Measurements from ENCODE around the gene ZNF524.

The ZNF524 gene

DNA sequence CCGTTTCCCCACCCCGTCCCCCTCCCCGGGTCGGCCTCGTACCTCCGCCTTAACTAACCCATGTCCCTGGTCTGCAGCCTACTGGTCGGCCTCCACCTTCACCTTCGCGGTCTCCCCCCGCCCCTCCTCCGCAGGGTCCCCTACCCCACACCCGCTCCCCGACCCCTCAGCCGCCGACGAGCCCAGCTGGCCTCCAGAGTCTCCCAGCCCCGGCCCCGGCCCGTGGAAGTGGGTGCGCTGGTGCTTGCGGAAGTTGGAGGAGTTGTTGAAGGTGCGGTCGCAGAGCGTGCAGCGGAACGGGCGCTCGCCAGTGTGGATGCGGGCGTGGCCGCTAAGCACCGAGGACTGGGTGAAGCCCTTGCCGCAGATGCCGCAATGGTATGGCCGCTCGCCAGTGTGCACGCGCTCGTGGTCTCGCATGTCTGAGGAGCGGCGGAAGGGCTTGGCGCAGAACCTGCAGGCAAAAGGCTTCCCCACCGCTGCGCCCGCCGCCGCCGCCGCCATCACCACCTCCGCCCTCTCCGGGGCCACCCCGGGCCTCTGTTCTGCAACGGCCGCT, 21.7 kb downstream of the ZNF524 start:
- DNase-seq: no peak

DNA sequence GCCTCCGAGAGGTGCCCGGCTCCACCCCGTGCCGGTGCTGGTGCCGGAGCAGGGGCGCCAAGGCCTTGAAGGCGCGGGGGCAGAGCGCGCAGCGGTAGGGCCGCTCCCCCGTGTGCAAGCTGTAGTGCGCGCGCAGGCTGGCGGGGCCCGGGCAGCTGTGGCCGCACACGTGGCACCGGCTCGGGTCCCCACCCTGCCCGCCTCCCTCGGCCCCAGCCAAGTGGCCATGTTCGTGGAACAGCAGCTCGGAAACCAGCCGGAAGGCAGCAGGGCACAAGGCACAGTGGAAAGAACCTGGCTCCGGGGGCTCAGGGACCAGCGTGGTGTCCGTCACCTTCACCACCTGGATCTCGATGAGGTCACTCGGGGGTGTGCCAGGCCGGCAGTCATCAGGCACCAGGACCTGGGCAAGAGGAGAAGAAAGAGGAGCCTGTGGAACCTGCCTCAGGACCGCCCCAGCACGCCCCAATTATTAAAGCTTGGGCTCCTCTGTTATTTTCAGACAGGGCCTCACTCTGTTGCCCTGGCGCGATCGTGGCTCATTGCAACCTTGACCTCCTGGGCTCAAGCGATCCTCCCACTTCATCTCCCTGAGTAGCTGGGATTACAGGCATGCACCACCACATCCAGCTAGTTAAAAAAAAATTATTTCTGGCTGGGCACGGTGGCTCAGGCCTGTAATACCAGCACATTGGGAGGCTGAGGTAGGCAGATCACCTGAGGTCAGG, 22.3 kb downstream of the ZNF524 start:
- no peak for DNase-seq

- DNase-seq: no peak
Observed at GRCh38 chr19:55623130-55623529, 23.0 kb downstream of the ZNF524 start.

GRCh38 chr19:55623561-55623960, 23.5 kb downstream of the ZNF524 start:
- DNase-seq: no peak

GRCh38 chr19:55624109-55625003, 24.3 kb downstream of the ZNF524 start, which contains the start of gene ZNF784:
TSS of gene ZNF784 (minus strand) at chr19:55624566. CDS start at chr19:55624561, 5 bp downstream.
- DNase-seq: peak; percentile 94

DNA sequence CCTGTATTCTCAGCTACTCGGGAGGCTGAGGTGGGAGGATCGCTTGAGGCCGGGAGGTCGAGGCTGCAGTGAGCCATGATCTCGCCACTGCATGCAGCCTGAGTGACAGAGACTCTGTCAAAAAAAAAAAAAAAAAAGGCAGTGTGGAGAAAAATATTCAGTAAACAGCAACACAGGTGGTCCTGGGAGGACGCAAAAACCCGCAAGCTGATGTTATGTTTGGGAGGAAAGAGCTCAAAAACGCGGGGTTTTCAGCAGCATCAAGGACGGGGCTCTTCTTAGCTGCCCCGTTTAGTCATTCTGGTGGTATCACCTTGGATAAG, 24.9 kb downstream of the ZNF524 start:
- DNase-seq: no peak

DNA sequence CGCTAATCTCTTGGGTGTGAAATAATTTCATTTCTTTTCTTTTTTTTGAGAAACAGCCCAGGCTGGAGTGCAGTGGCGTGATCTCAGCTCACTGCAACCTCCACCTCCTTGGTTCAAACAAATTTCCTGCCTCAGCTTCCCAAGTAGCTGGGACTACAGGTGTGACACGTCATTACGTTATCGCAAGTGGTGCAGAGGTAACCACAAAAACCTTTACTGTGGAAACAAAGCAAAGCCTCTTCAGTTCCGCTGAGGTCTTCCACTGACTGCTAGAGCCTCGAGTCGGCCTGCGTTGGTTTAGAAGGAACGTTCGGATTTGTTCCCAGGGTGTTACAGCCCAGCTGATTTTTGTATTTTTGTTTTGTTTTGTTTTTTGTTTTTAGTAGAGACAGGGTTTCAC, 26.3 kb downstream of the ZNF524 start:
- peak; percentile 92 for DNase-seq

DNA sequence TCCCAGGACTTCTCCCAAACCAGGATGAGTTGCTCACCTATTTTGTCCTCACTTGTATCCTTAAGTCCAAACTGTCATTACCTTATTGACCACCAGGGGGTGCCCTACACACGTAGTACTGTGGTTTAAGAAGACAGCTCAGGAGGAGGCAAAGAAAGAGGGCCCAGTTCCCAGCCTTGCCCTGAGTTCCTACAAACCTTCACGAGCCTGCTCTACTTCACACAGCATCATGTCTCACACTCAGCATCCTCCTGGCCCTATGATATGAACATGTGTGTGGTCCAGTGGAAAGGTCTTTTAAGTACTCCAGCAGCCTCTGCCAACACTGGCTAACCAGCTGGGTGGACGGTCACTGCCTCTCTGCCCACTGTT, 32.4 kb downstream of the ZNF524 start:
- DNase-seq: peak; percentile 93

DNA sequence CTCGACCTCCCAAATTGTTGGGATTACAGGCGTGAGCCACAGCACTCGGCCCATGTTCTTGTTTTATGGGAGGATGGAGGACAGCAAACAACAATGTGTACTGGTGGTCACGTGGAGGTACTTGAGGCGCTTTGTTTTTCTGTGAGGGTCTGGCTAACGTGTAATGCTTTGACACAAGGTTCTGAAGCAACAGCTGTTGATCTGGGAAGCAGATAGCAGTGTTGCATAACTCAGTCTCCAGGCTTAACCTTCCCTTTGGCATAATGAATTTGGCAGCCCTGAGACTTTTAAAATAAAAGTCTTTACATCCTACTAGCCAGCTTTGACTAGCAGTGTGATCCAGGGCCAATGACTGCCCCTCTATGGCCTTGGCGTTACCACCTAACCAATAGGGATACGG, 33.8 kb downstream of the ZNF524 start:
- no peak for DNase-seq

- no peak for DNase-seq
Observed at GRCh38 chr19:55635334-55635717, 35.2 kb downstream of the ZNF524 start.

DNA sequence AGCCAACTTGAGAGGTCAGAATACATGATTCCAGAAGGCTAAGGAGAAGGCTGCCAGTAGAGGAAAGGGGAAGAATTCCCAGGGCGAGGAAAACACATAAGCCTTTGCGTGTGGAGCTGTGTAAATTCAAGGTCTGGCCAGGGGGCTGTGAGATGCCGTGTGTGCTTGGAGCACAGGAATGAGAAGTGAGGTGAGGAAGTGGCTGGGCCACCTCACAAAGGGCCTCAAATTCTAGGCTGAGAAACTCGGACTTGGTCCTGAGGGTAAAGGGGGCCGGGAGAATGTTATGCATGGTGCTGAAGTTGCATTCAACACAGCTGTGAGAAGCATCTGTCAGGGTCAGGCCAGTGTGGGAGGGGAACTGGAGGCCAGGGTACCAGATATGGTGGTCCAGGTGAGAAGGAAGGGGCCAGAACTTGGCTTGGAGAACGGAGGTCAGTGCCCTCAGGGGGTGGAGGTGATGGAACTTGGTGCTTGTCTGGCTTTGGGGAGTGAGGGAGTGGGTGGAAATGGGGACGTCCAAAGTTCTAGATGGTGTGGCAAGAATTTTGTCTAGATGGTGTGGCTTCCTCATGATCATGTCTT, 35.9 kb downstream of the ZNF524 start:
- DNase-seq: no peak

DNA sequence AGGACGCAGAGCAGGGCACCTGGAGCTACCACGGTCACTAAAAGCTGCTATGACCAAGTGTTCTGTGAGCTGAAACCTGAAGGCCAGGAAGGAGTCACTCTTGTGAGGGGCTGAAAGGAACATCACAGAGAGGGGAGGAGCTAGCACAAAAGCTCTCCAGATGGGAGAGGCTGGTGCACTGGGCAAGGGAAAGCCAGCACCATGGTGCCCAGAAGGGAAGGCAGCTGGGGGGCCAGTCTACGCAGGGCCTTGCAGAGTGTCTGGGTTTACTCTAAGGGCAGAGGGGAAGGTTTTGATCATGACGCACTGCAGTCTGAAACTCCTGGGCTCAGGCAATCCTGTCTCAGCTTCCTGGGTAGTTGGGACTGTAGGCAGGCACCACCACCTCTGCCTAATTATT, 36.6 kb downstream of the ZNF524 start:
- no peak for DNase-seq

GRCh38 chr19:55637534-55637933, 37.4 kb downstream of the ZNF524 start:
- no peak for DNase-seq

DNA sequence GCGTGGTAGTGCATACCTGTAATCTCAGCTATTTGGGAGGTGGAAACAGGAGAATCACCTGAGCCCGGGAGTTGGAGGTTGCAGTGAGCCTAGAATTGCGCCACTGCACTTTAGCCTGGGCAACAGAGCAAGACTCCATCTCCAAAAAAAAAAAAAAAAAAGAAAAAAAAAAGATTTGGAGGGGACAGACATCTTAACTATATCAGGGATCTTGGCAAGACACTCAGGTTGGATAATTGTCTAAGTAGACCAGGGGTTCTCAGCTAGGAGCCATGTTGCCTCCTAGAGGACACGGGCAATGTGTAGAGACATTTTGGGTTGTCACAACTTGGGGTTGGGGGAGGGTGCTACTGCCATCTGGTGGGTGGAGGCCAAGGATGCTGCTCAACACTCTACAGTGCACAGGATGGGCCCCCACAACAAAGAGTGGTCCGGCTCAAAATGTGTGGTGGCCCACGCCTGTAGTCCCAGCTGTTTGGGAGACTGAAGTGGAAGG, 38.8 kb downstream of the ZNF524 start:
- DNase-seq: peak; percentile 76

DNA sequence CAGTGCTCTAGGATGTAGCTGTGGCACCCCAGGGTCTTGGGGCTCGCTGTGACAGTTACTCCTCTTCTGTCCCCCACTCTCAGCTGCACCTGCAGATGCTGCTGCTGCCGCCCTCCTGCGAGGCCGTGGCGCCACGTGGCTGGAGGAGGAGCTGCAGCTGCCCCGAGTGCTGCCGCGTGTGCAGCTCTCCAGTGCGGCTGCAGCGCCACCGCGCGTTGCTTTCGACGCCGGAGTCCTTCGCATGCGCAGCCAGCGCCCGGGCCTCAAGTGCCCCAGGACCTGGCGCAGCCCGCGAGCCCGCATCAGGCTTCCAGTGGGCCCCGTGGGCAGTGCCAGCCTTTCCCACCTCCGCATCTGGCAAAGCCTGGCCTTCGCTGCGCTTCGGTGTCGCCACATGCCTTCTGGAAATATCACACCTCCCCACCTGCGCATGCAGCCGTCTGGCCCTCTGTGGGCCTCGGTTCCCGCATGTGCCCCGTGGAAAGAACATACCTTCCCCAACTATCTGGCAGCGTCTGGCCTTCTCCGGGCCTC, 40.0 kb downstream of the ZNF524 start:
- DNase-seq: peak; percentile 82

- DNase-seq: peak; percentile 76
Observed at GRCh38 chr19:55640577-55641425, 40.7 kb downstream of the ZNF524 start, which contains the start of gene ZNF580. TSS of gene ZNF580 (plus strand) at chr19:55641002. CDS start at chr19:55642509, 1,507 bp downstream.

GRCh38 chr19:55641426-55642152, 41.5 kb downstream of the ZNF524 start:
- no peak for DNase-seq

DNA sequence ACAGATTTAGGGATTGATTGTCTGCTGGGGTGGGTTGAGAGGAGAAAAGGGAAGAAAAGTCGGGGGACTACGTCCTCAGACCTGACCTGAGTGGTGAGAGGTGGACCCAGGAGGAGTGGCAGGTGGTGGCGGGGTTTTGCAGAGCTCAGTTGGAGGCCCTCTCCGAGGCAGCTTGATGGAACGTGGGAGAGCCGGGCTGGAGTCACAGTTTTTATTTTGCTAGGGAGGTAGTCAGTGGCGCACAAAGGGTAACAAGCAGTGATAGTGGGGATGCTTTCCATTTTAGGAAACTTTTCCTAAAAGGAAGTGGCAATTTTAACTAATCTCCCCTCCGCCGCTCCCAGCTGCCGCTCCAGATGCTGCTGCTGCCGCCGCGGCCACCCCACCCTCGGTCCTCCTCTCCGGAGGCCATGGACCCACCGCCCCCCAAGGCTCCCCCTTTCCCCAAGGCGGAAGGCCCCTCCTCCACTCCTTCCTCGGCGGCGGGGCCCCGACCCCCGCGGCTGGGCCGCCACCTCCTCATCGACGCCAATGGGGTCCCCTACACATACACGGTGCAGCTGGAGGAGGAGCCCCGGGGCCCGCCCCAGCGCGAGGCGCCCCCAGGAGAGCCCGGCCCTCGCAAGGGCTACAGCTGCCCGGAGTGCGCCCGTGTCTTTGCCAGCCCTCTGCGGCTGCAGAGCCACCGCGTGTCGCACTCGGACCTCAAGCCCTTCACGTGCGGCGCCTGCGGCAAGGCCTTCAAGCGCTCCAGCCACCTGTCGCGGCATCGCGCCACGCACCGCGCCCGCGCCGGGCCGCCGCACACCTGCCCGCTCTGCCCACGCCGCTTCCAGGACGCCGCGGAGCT, 42.3 kb downstream of the ZNF524 start:
- DNase-seq: peak; percentile 49

DNA sequence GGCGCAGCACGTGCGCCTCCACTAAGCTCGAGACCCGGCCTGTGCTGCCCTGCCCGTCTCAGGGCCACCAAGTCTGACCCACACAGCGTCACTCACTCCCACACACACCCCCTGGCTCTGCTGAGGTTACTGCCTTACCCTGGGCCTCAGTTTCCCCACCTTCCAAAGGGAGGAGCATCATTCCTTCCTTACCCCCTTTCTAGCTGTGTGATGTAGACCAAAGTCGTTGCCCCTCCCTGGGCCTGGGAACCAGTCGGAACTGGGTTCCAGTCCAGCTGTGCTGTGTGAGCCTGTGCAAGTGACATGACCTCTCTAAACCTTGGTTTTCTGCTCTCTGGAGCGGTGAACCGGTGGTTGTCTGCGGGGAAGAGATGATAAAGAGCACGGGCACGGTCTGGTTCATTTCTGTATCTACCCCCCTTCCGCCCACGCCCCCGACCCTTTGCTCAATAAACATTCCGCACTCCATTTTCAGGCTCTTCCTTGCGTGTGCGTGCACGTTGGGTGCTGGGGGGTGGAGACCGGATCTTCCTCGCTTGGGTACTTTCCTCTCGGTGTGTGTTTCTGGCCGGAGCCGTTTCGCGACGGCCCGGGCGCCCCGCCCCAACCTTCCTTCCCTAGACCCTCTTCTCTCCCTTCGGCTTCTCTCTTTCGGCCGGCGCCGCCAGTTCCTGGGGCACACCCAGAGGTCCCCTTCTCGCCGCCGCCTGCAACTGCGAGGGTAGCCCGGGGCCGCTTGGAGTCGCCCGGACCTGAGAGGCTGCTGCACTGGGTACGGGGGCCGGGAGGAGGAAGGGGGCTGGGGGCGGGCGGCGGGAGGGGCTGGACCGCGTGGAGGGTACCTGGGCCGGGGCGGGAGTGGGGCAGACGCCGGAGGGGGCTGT, 43.2 kb downstream of the ZNF524 start, which contains the start of gene ZNF581:
Gene ZNF581 (plus strand): TSS at position 647 of the 884 bp plus-strand sequence. CDS start 923 bp downstream, outside the sequence.
- peak; percentile 87 for DNase-seq
